GM21367 (cell line): ENCODE data around the gene DAB1.
"Not testable (repeated sequence)": the region's sequence is repeated elsewhere in the genome, so short reads cannot be mapped to it uniquely, and the experiment has no call there.

ENCODE experiments used
- ATAC-seq: cut with Tn5 transposase; IDR thresholded peaks from one replicate; pipeline ENCODE4 v1.9.1; 2021; ENCODE audit not compliant: unreplicated experiment

The DAB1 gene

DNA sequence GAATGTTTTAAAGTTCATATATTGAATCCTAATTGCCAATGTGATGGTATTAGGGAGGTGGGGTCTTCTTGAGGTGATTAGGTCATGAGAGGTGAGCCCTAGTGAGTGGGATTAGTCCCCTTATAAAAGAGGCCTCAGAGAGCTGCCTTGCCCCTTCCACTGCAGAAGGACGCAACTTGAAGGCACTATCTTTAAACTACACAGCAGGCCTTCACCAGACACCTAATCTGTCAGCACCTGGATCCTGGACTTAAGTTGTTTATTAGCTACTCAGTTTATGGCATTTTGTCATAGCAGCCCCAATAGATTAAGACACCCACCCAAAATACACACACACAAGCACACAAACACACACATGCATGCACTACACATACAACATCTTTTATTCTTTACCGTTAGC lies 61.4 kb downstream of the DAB1 start:
- no peak for ATAC-seq

GRCh38 chr1:57361516-57361915 lies 62.3 kb downstream of the DAB1 start:
- ATAC-seq, result no peak

DNA sequence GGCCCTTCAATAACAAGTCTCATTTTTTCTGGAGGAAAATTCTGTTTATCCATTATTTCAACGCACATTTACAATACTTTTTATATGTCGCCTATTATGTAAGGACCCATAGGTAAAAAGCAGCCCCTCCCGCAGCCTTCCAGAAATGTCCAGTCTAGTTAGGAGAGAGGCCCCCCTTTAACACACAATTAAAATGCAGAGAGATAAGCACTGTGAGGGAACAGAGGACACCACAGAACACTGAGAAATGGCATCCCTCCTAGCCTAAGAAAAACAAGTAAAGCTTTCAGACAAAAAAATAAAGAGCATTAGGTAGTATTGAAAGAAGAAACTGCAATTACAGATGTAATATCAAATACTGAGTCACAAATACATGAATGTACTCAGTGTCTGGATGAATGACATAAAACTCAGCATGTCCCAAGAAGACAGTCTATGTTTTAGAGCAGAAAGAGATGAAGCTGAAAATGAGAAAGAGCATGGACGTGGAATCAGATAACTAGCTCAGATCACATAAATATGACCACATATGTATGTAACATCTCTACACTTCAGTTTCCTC lies 62.9 kb downstream of the DAB1 start:
- ATAC-seq, result no peak

DNA sequence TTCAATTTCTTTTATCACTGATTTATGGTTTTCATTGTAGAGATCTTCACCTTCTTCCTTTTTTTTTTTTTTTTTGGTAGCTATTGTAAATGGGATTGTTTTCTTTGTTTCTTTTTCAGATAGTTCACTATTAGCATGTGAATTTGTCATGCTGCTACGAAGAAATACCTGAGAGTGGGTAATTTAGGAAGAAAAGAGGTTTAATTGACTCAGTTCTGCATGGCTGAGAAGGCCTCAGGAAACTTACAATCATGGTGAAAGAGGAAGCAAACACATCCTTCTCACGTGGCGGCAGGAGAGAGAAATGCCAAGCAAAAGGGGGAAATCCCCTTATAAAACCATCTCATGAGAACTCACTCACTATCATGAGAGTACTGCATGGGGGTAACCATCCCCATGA lies 66.4 kb downstream of the DAB1 start:
- no peak for ATAC-seq

DNA sequence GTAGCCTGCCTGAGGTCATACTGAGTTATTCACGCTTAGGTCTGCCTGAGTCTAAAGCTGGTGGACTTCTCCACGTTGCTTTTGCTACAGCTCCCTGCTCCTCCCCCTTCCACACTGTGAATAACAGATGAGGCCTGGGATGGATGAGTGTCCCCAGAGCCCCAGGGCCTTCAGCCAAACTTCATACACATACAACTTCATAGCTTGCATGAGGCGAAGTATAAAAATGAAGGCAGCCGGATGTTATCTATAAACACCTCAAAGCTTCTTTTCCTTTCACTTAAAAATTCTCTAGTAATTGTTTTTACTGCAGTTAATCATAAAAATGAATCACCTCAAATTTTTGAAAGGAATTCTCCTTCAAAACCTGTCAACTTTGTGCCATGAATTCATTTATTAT lies 70.2 kb downstream of the DAB1 start:
- no peak for ATAC-seq

DNA sequence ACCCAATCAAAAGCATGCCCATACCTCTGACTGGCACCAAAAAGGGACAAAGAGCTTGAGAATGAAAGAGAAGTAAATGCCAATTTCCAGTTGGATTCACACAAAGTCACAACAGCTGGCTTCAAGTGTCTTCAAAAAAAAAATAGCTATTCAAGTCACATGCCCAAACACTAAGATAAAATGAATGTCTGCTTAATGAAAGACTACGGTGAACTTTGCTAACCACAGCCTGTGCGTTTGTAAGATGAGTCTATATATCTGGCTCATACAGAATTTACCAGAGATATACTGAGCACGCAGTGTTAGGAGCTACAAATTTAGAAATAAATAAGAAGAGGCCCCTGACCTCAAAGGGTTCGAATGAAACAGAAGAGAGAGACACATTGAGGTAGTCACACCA lies 73.2 kb downstream of the DAB1 start:
- no peak for ATAC-seq

GRCh38 chr1:57348921-57349320 lies 74.9 kb downstream of the DAB1 start:
- ATAC-seq, result no peak

DNA sequence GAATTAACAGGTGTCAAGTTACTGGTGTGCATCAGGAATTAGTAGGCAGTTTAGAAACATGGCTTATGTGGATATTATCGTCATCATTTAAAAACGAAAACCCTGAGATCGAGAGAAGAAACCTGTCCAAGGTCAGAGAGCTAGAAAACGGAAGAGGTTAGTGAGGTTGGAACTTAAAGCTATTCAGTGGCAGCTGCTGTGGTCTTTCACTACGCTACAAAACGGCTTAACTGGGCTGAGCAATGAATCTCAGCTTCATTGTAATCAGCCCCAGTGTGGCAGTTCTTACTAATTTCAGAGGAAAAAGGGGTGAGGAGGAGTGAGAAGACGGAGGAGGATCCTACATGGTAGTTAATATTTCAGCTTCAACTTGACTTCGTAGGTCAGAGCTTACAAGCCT lies 77.9 kb downstream of the DAB1 start:
- ATAC-seq, result no peak

DNA sequence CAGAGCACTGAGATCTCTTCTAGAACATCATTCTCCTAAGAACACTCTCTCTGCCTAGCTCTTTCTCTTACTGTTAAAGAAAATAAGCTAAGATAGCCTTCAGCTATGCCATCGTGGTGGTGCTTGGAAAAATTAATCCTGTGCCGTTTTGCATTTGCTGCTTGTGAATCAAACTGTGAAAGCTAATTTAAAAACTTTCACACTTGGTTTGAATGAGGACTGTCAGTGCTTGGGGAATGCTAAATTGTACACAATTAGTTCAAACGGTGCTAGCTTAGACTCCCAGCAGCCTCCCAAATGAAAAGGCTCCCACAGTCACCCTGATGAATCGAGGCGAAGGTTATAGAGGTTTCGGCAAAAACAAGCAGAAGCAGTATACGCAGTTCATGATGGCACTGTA lies 79.6 kb downstream of the DAB1 start:
- ATAC-seq, result no peak

- ATAC-seq, result not testable (repeated sequence)
Observed at GRCh38 chr1:57343298-57343915, 80.5 kb downstream of the DAB1 start.

DNA sequence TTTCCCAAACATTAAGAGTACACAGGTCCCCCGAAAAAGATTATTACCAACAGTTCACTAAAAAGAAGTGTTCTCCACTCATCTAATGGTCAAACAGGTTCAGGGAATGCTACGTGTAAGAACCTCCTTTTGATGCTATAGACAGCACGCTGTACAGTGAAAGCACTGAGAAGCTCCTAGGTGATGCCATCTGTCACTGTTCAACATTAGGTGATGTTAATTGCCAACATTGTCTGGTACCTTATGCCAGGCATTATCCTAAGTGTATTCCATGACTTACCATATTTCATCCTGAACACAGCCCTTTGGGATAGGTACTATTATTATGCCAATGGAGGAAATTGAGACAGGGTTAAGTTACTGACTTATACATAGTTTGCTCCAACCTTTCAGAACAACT lies 82.1 kb downstream of the DAB1 start:
- no peak for ATAC-seq

DNA sequence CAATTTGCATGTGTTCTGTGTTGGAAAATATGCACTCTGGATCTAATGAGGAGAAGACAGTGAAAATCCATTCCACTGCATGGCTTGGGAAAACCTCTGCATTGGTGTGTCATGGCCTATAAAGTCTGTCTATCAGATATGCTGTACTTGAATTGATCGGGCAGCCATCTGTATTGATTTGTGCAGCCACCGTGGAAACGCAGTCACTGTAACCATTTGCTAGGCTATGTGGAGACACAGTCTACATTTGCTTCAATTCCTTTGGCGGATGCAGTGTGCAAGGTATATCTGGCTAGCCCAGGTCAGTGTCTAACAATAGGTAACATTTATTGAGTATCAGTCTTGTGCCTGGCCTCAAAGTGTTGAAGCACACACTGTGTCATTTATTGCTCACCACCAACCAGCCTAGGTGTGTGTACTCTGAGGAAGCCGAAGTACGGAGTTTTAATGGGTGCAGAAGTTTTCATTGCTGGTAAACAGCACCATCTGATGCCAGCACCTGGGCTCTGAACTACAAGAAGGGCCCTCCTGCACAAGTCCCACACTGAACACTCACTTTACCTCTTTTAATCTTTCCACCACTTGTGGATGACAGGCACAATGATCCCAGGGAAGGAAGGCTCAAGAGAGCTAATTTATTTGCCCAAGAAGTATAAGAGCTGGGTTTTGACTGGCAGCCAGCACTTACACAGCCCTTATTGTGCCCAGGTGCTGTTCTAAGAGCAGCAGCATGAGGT lies 83.4 kb downstream of the DAB1 start:
- ATAC-seq, result no peak

DNA sequence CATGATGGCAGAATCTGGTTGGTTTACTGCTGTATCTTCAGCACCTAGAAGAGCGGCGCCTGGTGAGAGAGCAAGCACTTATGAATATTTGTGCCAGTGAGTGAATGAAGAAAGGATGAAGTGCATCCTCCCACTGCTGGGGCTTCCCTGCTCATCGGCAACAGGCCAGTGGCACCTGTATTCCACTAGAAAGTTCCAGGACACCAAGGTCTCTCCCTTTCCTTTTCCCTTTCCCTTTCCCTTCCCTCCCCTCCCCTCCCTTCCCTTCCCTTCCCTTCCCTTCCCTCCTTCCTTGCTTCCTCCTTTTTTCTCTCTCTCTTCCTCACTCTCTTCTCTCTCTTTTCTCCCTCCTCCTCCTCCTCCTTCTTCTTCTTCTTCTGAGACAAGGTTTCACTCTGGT lies 86.2 kb downstream of the DAB1 start:
- ATAC-seq, result no peak

DNA sequence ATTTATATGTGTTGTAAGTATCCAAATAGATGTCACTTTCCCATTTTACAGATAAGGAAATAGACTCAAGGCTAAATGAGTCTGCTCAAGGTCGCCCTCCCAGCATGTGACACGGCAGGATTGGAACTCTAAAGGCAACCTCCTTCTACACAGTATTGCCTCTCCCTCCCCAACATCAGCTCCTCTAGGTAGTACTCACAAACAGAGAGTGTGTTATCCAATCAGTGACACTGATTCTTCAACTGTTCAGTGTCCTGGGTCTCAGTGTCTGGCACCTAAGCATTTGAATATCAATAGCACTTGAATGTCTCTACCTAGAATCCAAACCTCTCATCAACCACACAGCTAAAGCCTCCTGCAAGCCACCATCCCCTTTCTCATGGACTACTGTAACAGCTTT lies 87.1 kb downstream of the DAB1 start:
- ATAC-seq, result no peak

DNA sequence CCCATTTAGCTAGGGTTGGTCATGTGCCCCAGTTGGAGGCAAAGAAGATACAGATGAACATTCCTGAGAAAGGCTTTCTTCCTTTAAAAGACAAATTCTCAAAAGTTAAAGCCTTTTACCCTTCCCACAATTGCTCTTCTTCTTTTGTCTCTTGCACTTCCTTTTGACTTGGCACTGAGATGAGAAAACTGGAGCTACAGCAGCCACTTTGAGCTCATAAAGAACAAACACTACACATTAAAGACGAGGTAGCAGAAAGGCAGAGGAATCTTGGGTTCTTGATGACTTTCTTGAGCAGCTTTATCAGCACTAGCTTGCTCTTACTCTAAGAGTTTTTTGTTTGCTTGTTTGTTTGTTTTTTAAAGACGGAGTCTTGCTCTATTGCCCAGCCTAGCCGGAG lies 92.2 kb downstream of the DAB1 start:
- no peak for ATAC-seq

DNA sequence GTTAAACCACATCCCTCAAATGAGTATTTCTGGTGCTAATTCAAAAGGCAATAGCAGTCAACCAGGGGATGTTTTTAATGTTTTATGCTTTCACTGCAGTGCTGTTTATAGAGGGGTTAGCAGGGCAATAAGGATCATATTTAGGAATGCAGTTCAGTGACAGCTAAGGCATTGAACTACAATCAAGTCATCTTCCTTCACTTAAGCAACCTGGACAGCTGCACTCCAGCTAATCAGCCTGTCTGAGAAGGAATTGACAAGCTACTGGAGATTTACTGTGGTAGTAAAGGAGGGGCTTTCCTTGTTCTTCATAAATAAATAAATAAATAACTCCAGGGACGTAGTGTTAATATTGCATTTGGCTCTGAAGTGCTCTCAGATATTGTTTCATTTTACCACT lies 93.9 kb downstream of the DAB1 start:
- no peak for ATAC-seq

GRCh38 chr1:57329001-57329527 lies 94.8 kb downstream of the DAB1 start:
- no peak for ATAC-seq

DNA sequence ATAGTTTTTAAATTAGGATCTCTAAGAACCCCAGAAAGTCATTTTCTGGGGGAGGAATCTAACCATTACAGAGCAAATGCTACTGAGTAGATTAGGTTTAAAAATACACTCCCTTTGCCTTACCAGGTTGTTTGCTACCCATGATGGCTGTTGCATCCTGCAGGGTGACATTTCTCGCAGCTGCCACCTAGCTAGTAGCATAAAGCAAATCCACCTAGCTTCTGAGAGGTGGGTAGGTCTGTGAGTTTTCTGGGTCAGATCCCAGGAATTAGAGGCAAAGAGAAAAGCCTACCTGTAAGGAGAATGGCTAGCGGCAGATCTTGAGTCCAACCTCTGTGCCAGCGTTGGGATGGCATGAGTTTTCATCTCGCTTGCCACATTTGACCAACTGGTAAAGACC lies 95.9 kb downstream of the DAB1 start:
- no peak for ATAC-seq

DNA sequence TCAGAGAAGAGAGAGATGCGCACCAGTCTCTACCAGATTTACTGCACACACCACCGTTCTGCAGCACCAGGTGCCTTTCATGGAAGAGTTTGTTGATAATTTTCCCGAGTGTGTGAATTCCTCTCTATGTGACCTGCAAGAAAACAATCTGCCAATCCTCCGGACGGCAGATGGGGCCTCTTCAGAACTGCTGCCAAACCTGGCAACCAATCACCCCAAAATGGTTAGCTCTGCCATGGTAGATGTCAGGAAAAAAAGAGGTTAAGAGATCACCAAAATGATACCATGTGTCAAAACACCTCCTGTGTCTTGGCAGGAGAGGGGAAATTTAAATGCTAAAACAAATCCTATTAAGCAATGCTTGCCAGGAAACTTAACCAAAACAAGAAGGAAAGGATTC lies 96.5 kb downstream of the DAB1 start:
- no peak for ATAC-seq

- no peak for ATAC-seq
Observed at GRCh38 chr1:57325536-57325935, 98.3 kb downstream of the DAB1 start.

- ATAC-seq, result no peak
Observed at GRCh38 chr1:57325117-57325516, 98.7 kb downstream of the DAB1 start.

GRCh38 chr1:57324388-57324787 lies 99.5 kb downstream of the DAB1 start:
- no peak for ATAC-seq
